Measurements from ENCODE around the gene KCND1.

The KCND1 gene

GRCh38 chrX:48958635-48959094 is 13.0 kb downstream of the KCND1 start:
- peak; percentile 59 for DNase-seq (ENCODE audit: low read depth, low spot score)
- H3K4me3 ChIP-seq (ENCODE audit: low read depth, low read length): peak overlapping the region; percentile 45
- in situ Hi-C loops (cut with HindIII; ENCODE audit: low sequenced_read_pairs): no loop called here
- TF ChIP-seq CTCF (IDR thresholded peaks at IDR 0.05; ENCODE audit: low read depth, low read length): no peak

GRCh38 chrX:48957827-48958634 is 13.6 kb downstream of the KCND1 start:
- in situ Hi-C loops (cut with HindIII; ENCODE audit: low sequenced_read_pairs): no loop called here
- H3K4me3 ChIP-seq (ENCODE audit: low read depth, low read length): peak overlapping the region; percentile 70
- no peak for TF ChIP-seq CTCF (IDR thresholded peaks at IDR 0.05; ENCODE audit: low read depth, low read length)
- DNase-seq (ENCODE audit: low read depth, low spot score): peak; percentile 98

- in situ Hi-C loops (cut with HindIII; ENCODE audit: low sequenced_read_pairs): no loop called here
- no peak for TF ChIP-seq CTCF (IDR thresholded peaks at IDR 0.05; ENCODE audit: low read depth, low read length)
- H3K4me3 ChIP-seq (ENCODE audit: low read depth, low read length): peak within 1 kb of the TSS; percentile 70
- no peak for DNase-seq (ENCODE audit: low read depth, low spot score)
These were observed 14.2 kb downstream of the KCND1 start, which contains the start of gene OTUD5 for GRCh38 chrX:48957477-48957826. Gene OTUD5, minus strand, starts transcription at chrX:48957607. Its CDS starts 37 bp downstream, at chrX:48957570.

GRCh38 chrX:48956728-48957414 is 14.8 kb downstream of the KCND1 start:
- TF ChIP-seq CTCF (IDR thresholded peaks at IDR 0.05; ENCODE audit: low read depth, low read length): no peak
- H3K4me3 ChIP-seq (ENCODE audit: low read depth, low read length): peak overlapping the region; percentile 70
- in situ Hi-C loops (cut with HindIII; ENCODE audit: low sequenced_read_pairs): no loop called here
- DNase-seq (ENCODE audit: low read depth, low spot score): no peak

GRCh38 chrX:48948589-48948988 is 23.1 kb downstream of the KCND1 start:
- in situ Hi-C loops (cut with HindIII; ENCODE audit: low sequenced_read_pairs): no loop called here
- no peak overlapping the region for H3K4me3 ChIP-seq (ENCODE audit: low read depth, low read length)
- DNase-seq (ENCODE audit: low read depth, low spot score): no peak
- no peak for TF ChIP-seq CTCF (IDR thresholded peaks at IDR 0.05; ENCODE audit: low read depth, low read length)

GRCh38 chrX:48945517-48946348 is 25.9 kb downstream of the KCND1 start:
- in situ Hi-C loops (cut with HindIII; ENCODE audit: low sequenced_read_pairs): no loop called here
- H3K4me3 ChIP-seq (ENCODE audit: low read depth, low read length): no peak overlapping the region
- DNase-seq (ENCODE audit: low read depth, low spot score): peak; percentile 45
- TF ChIP-seq CTCF (IDR thresholded peaks at IDR 0.05; ENCODE audit: low read depth, low read length): peak; percentile 83

All from astrocyte of the spinal cord (primary cell).